ENCODE measurements around the gene PTTG2.
A peak's percentile ranks its signal among the peaks of the same experiment; 100 is the strongest.

Gene PTTG2

GRCh38 chr4:37989398-37990260, 29.4 kb downstream of the PTTG2 start:
- DNase-seq: no peak

- DNase-seq: no peak
These were observed 30.6 kb downstream of the PTTG2 start for GRCh38 chr4:37990731-37991245.

GRCh38 chr4:37991623-37992410, 31.6 kb downstream of the PTTG2 start:
- no peak for DNase-seq

- DNase-seq: no peak
These were observed 33.6 kb downstream of the PTTG2 start for GRCh38 chr4:37993806-37994205.

GRCh38 chr4:37994569-37994968, 34.4 kb downstream of the PTTG2 start:
- no peak for DNase-seq

- DNase-seq: no peak
These were observed 35.2 kb downstream of the PTTG2 start for GRCh38 chr4:37995299-37995821.

- DNase-seq: no peak
These were observed 36.0 kb downstream of the PTTG2 start for GRCh38 chr4:37995981-37996775.

- no peak for DNase-seq
These were observed 38.0 kb downstream of the PTTG2 start for GRCh38 chr4:37998226-37998625.

GRCh38 chr4:37999000-37999716, 39.0 kb downstream of the PTTG2 start:
- DNase-seq: no peak

GRCh38 chr4:37999965-38000364, 39.8 kb downstream of the PTTG2 start:
- DNase-seq: no peak

GRCh38 chr4:38001927-38002326, 41.7 kb downstream of the PTTG2 start:
- no peak for DNase-seq

GRCh38 chr4:38002451-38003071, 42.4 kb downstream of the PTTG2 start:
- DNase-seq: peak; percentile 16

- no peak for DNase-seq
These were observed 42.9 kb downstream of the PTTG2 start for GRCh38 chr4:38003102-38003501.

GRCh38 chr4:38003628-38004027, 43.4 kb downstream of the PTTG2 start:
- DNase-seq: no peak

- DNase-seq: peak; percentile 39
These were observed 43.9 kb downstream of the PTTG2 start for GRCh38 chr4:38004062-38004461.

- DNase-seq: no peak
These were observed 44.7 kb downstream of the PTTG2 start for GRCh38 chr4:38004887-38005286.

- DNase-seq: no peak
These were observed 45.4 kb downstream of the PTTG2 start for GRCh38 chr4:38005637-38006036.

- DNase-seq: no peak
These were observed 47.4 kb downstream of the PTTG2 start for GRCh38 chr4:38007645-38008044.

- no peak for DNase-seq
These were observed 48.4 kb downstream of the PTTG2 start for GRCh38 chr4:38008571-38009021.

GRCh38 chr4:38009421-38009820, 49.2 kb downstream of the PTTG2 start:
- DNase-seq: no peak

- DNase-seq: no peak
These were observed 49.8 kb downstream of the PTTG2 start for GRCh38 chr4:38009949-38010348.
